Hepatocyte (in vitro differentiated cells): ENCODE data around the gene COL15A1.

ENCODE experiments used
- EZH2 ChIP-seq: fragments of 200-600 bp; sonication (generic); IDR thresholded peaks from 2 replicates; pipeline ENCODE4 v1.6.1; 2016; ENCODE audit warnings: antibody characterized with exemption, mild to moderate bottlenecking, borderline replicate concordance
- EZH2phosphoT487 ChIP-seq: fragments of 200-600 bp; sonication (generic); IDR thresholded peaks from one replicate; pipeline ENCODE4 v1.6.1; 2018; ENCODE audit warnings: antibody characterized with exemption, mild to moderate bottlenecking, low read depth, moderate library complexity; ENCODE audit not compliant: unreplicated experiment, severe bottlenecking
- TF ChIP-seq, protein P1 (sequence below): fragments of 200-600 bp; sonication (generic); IDR thresholded peaks from 2 replicates; pipeline ENCODE4 v1.5.1; 2016; ENCODE audit warnings: antibody characterized with exemption, mild to moderate bottlenecking; ENCODE audit not compliant: poor library complexity

DNA sequence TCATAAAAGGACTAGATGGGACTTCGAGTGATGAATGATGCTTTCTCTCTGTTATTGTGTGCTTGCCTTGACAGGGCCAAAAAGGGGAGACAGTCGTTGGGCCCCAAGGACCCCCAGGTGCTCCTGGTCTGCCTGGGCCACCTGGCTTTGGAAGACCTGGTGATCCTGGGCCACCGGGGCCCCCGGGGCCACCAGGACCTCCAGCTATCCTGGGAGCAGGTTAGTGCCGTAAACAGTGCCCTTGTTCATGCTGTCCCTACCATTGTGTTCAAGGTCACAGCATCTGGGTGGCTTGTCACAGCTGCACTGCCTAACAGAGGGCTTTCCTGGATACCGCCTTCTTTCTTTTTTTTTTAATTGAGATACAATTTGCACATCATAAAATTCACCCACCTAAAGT, 112.5 kb downstream of the COL15A1 start:
- TF ChIP-seq, protein P1, sequence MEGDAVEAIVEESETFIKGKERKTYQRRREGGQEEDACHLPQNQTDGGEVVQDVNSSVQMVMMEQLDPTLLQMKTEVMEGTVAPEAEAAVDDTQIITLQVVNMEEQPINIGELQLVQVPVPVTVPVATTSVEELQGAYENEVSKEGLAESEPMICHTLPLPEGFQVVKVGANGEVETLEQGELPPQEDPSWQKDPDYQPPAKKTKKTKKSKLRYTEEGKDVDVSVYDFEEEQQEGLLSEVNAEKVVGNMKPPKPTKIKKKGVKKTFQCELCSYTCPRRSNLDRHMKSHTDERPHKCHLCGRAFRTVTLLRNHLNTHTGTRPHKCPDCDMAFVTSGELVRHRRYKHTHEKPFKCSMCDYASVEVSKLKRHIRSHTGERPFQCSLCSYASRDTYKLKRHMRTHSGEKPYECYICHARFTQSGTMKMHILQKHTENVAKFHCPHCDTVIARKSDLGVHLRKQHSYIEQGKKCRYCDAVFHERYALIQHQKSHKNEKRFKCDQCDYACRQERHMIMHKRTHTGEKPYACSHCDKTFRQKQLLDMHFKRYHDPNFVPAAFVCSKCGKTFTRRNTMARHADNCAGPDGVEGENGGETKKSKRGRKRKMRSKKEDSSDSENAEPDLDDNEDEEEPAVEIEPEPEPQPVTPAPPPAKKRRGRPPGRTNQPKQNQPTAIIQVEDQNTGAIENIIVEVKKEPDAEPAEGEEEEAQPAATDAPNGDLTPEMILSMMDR = no peak
- TF ChIP-seq EZH2 (no peak), EZH2phosphoT487 (no peak)
